A549 (cell line): ENCODE results near the gene OSGIN1. TPM values are rescaled to one million over a fixed set of nuclear protein-coding genes. Genes with fewer than 3 reads are reported as not detected.

ENCODE experiments used
- ATAC-seq, 2 experiments: fragments of 200-7000 bp in 1 of 2; fragments of >200 bp in 1 of 2; cut with Nextera tagmentation in 1 of 2; cut with Tn5 transposase in 1 of 2; 3 replicates each; pipeline versions ENCODE4 v1.8.0 to v1.9.1; 2018 to 2020; ENCODE audit warnings: mild to moderate bottlenecking in 1 of 2, moderate library complexity in 1 of 2
- CTCF ChIA-PET: fragments of 300-600 bp; sonication (Branson Sonifier 250); formaldehyde crosslinking; extraction: SDS; loops from one replicate; lab custom pipeline; 2021; ENCODE audit warnings: antibody characterized with exemption, inconsistent platforms; lab: Yijun Ruan, JAX
- POLR2A ChIA-PET: fragments of 350-600 bp; formaldehyde crosslinking; extraction: SDS; loops from one replicate; lab custom pipeline; 2021; ENCODE audit warnings: antibody characterized with exemption, inconsistent platforms; lab: Yijun Ruan, JAX
- DNase-seq, 2 experiments: peaks; one replicate each; pipeline versions ENCODE4 v3.0.0 to v3.0.0-alpha.2; 2011 to 2016; ENCODE audit warnings: low read depth in 1 of 2, low spot score in 1 of 2
- FAIRE-seq: peaks from 2 replicates; lab custom pipeline; 2011; peaks lifted over from hg19 to GRCh38; lab: Jason Lieb, UNC
- H3K27ac ChIP-seq, 2 experiments: fragments of >200 bp; sonication (Bioruptor Twin); formaldehyde crosslinking; 3 replicates each; pipeline ENCODE4 v1.5.1; 2016 to 2017
- H3K4me1 ChIP-seq: fragments of >200 bp; sonication (Bioruptor Twin); formaldehyde crosslinking; 3 replicates; pipeline ENCODE4 v1.6.1; 2016
- H3K4me2 ChIP-seq: fragments of >200 bp; sonication (Bioruptor Twin); formaldehyde crosslinking; 3 replicates; pipeline ENCODE4 v1.6.1; 2016
- H3K4me3 ChIP-seq: fragments of >200 bp; sonication (Bioruptor Twin); formaldehyde crosslinking; 3 replicates; pipeline ENCODE4 v1.5.1; 2016
- H3K9me3 ChIP-seq: fragments of >200 bp; sonication (Bioruptor Twin); formaldehyde crosslinking; 3 replicates; pipeline ENCODE4 v1.6.1; 2016
- BCL3 ChIP-seq: fragments of >200 bp; sonication (Bioruptor Twin); formaldehyde crosslinking; IDR thresholded peaks from 3 replicates; pipeline ENCODE4 v1.6.1; 2016
- CBX2 ChIP-seq: fragments of 200-600 bp; sonication (generic); IDR thresholded peaks from 2 replicates; pipeline ENCODE4 v1.6.1; 2016; ENCODE audit warnings: low read depth, mild to moderate bottlenecking, borderline replicate concordance
- CEBPB ChIP-seq, 2 experiments: fragments of >200 bp in 1 of 2; sonication (Bioruptor Twin) in 1 of 2; formaldehyde crosslinking in 1 of 2; IDR thresholded peaks; 2 replicates each; pipeline ENCODE4 v1.6.1; 2012 to 2016
- E2F6 ChIP-seq: IDR thresholded peaks from 2 replicates; pipeline ENCODE4 v1.6.1; 2012; ENCODE audit warnings: low read depth, borderline replicate concordance
- EHF ChIP-seq: fragments of 250-450 bp; sonication (Bioruptor Pico); IDR thresholded peaks from 2 replicates; pipeline ENCODE4 v1.5.0; 2020; ENCODE audit warnings: mild to moderate bottlenecking
- ELK1 ChIP-seq: fragments of 150-350 bp; IDR thresholded peaks from 2 replicates; pipeline ENCODE4 v1.6.1; 2014; ENCODE audit warnings: low read depth, mild to moderate bottlenecking, low read length
- EP300 ChIP-seq, 2 experiments: fragments of >200 bp; sonication (Bioruptor Twin); formaldehyde crosslinking; IDR thresholded peaks; 2 replicates in 1 of 2; 3 replicates in 1 of 2; pipeline ENCODE4 v1.6.1; 2016 to 2017
- ESRRA ChIP-seq: fragments of 150-350 bp; IDR thresholded peaks from 2 replicates; pipeline ENCODE4 v1.6.1; 2014; ENCODE audit warnings: mild to moderate bottlenecking, low read length, borderline replicate concordance
- HES2 ChIP-seq: fragments of >200 bp; sonication (Bioruptor Twin); formaldehyde crosslinking; IDR thresholded peaks from 2 replicates; pipeline ENCODE4 v1.6.1; 2016
- HEYL ChIP-seq: fragments of 250-450 bp; sonication (Bioruptor Pico); IDR thresholded peaks from 2 replicates; pipeline ENCODE4 v1.8.0; 2021; ENCODE audit warnings: mild to moderate bottlenecking, moderate library complexity
- HMGXB4 ChIP-seq: fragments of 250-450 bp; sonication (Bioruptor Pico); IDR thresholded peaks from 2 replicates; pipeline ENCODE4 v1.5.0; 2021; ENCODE audit warnings: mild to moderate bottlenecking, moderate library complexity, borderline replicate concordance
- HOXA7 ChIP-seq: fragments of 250-450 bp; sonication (Bioruptor Pico); IDR thresholded peaks from 2 replicates; pipeline ENCODE4 v1.5.0; 2020; ENCODE audit warnings: mild to moderate bottlenecking, moderate library complexity
- HOXB13 ChIP-seq: fragments of 250-450 bp; sonication (Bioruptor Pico); IDR thresholded peaks from 2 replicates; pipeline ENCODE4 v1.5.0; 2020; ENCODE audit warnings: low read depth, mild to moderate bottlenecking, moderate library complexity
- HOXB5 ChIP-seq: fragments of 250-450 bp; sonication (Bioruptor Pico); IDR thresholded peaks from 2 replicates; pipeline ENCODE4 v1.5.0; 2020; ENCODE audit warnings: mild to moderate bottlenecking, moderate library complexity
- JUN ChIP-seq, 2 experiments: fragments of >200 bp; sonication (Bioruptor Twin); formaldehyde crosslinking; IDR thresholded peaks; 2 replicates in 1 of 2; 3 replicates in 1 of 2; pipeline ENCODE4 v1.6.1; 2016 to 2017
- JUNB ChIP-seq: fragments of >200 bp; sonication (Bioruptor Twin); formaldehyde crosslinking; IDR thresholded peaks from 2 replicates; pipeline ENCODE4 v1.6.1; 2016
- KDM5A ChIP-seq: fragments of 200-600 bp; sonication (generic); IDR thresholded peaks from 2 replicates; pipeline ENCODE4 v1.6.1; 2016; ENCODE audit warnings: antibody characterized with exemption, mild to moderate bottlenecking
- MAFK ChIP-seq: fragments of 450-650 bp; IDR thresholded peaks from 2 replicates; pipeline ENCODE4 v1.6.1; 2014; ENCODE audit not compliant: partially characterized antibody
- MAX ChIP-seq: IDR thresholded peaks from 2 replicates; pipeline ENCODE4 v1.6.1; 2012
- MAZ ChIP-seq: fragments of 150-350 bp; IDR thresholded peaks from 2 replicates; pipeline ENCODE4 v1.6.1; 2014; ENCODE audit warnings: antibody characterized with exemption, low read depth, low read length, borderline replicate concordance
- NFE2L2 ChIP-seq: fragments of 150-350 bp; conservative IDR thresholded peaks from 2 replicates; pipeline ENCODE4 v1.6.1; 2014; ENCODE audit warnings: low read length
- NR3C1 ChIP-seq: fragments of >200 bp; sonication (Bioruptor Twin); formaldehyde crosslinking; IDR thresholded peaks from 3 replicates; pipeline ENCODE4 v1.6.1; 2017
- PHF8 ChIP-seq: fragments of 200-600 bp; sonication (generic); IDR thresholded peaks from 2 replicates; pipeline ENCODE4 v1.6.1; 2016; ENCODE audit warnings: low read depth, mild to moderate bottlenecking, antibody characterized with exemption, moderate library complexity, borderline replicate concordance
- POLR2AphosphoS2 ChIP-seq: conservative IDR thresholded peaks from 2 replicates; pipeline ENCODE4 v1.6.1; 2012; ENCODE audit warnings: low read length, improper control_type of control experiment, inconsistent platforms
- RAD21 ChIP-seq, 2 experiments: fragments of >200 bp in 1 of 2; sonication (Bioruptor Twin) in 1 of 2; formaldehyde crosslinking in 1 of 2; IDR thresholded peaks in 1 of 2; conservative IDR thresholded peaks in 1 of 2; 2 replicates in 1 of 2; 3 replicates in 1 of 2; pipeline ENCODE4 v1.6.1; 2012 to 2018; ENCODE audit warnings: inconsistent platforms in 1 of 2
- RFX5 ChIP-seq: fragments of 450-650 bp; IDR thresholded peaks from 2 replicates; pipeline ENCODE4 v1.7.1; 2014; ENCODE audit warnings: antibody characterized with exemption, mild to moderate bottlenecking, moderate library complexity
- RNF2 ChIP-seq: fragments of 200-600 bp; sonication (generic); IDR thresholded peaks from 2 replicates; pipeline ENCODE4 v1.6.1; 2016; ENCODE audit warnings: low read depth, mild to moderate bottlenecking, antibody characterized with exemption, moderate library complexity, borderline replicate concordance
- SMC3 ChIP-seq: fragments of >200 bp; sonication (Bioruptor Twin); formaldehyde crosslinking; IDR thresholded peaks from 3 replicates; pipeline ENCODE4 v1.6.1; 2018; ENCODE audit warnings: inconsistent platforms
- TFCP2L1 ChIP-seq: fragments of 250-450 bp; sonication (Bioruptor Pico); IDR thresholded peaks from 2 replicates; pipeline ENCODE4 v1.5.0; 2021; ENCODE audit warnings: mild to moderate bottlenecking
- TP53 ChIP-seq: fragments of 250-450 bp; sonication (Bioruptor Pico); IDR thresholded peaks from 2 replicates; pipeline ENCODE4 v1.5.0; 2021; ENCODE audit warnings: mild to moderate bottlenecking, moderate library complexity
- ZC3H11A ChIP-seq: fragments of 450-650 bp; IDR thresholded peaks from 2 replicates; pipeline ENCODE4 v1.6.1; 2014; ENCODE audit warnings: antibody characterized with exemption, mild to moderate bottlenecking
- ZFP36 ChIP-seq: fragments of 450-650 bp; IDR thresholded peaks from 2 replicates; pipeline ENCODE4 v1.6.1; 2014; ENCODE audit warnings: borderline replicate concordance; ENCODE audit not compliant: partially characterized antibody
- ZSCAN20 ChIP-seq: fragments of 250-450 bp; sonication (Bioruptor Pico); IDR thresholded peaks from 2 replicates; pipeline ENCODE4 v1.8.0; 2022; ENCODE audit warnings: mild to moderate bottlenecking, moderate library complexity
- WGBS: methylation state at CpG from one replicate; pipeline ENCODE4 v1.1.6; 2017; ENCODE audit errors: missing lambda C conversion rate; 5-methylcytosine and 5-hydroxymethylcytosine counted together
- polyA plus RNA-seq, 4 experiments: library from polyadenylated mRNA; depleted of rRNA in 3 of 4; stranded (reverse); fragments of >200 nt; fragmentation: RNase III in 1 of 4; extraction: RNeasy Plus Mini Kit Qiagen cat#74134 plus additional on column Dnase treatment in 1 of 4; gene quantifications; 2 replicates in 3 of 4; 3 replicates in 1 of 4; pipeline ENCODE4 v1.2.3, GENCODE V29; 2011 to 2017

The OSGIN1 gene
- polyA plus RNA-seq, 2 of the 4 experiments (the other 2 are of a cell fraction), result 25.9 to 37.6 TPM

GRCh38 chr16:83981799-83982198 lies 28.8 kb downstream of the OSGIN1 start:
- no peak for ATAC-seq
- no peaks in the 10 kb centered on the region for H3K4me1 ChIP-seq
- H3K4me2 ChIP-seq, result no peak overlapping the region
- POLR2A ChIA-PET, result no interaction called here
- WGBS, result 95% methylated on average over 8 of the region's 8 CpGs
- H3K4me3 ChIP-seq, result no peak overlapping the region
- no peak overlapping the region for H3K27ac ChIP-seq
- FAIRE-seq, result no peak
- peaks cover 17% of the 10 kb centered on the region; the same call in 2 of the 3 replicates for H3K9me3 ChIP-seq
- no peak for DNase-seq
- TF ChIP-seq NFE2L2 (no peak), JUN (IDR thresholded peaks at IDR 0.05) (no peak), ESRRA (no peak), RAD21 (conservative IDR thresholded peaks at IDR 0.05 in 1 of 2, IDR thresholded peaks at IDR 0.05 in 1 of 2) (no peak), CEBPB (IDR thresholded peaks at IDR 0.05) (no peak), TP53 (no peak), E2F6 (no peak), SMC3 (no peak), ZFP36 (no peak), KDM5A (no peak), PHF8 (no peak), TFCP2L1 (CRISPR knock-in tag) (no peak), ZC3H11A (no peak), HOXB13 (CRISPR knock-in tag) (no peak), RFX5 (no peak), POLR2AphosphoS2 (no peak), MAFK (no peak), BCL3 (no peak), HOXA7 (no peak)
- CTCF ChIA-PET, result interaction anchor here (1.3 to 1.8 kb wide), 2 partner anchors 10 to 28 kb away, joined by 5 read pairs; no protein-coding TSS in a partner anchor

- no peak for DNase-seq
- WGBS, result 83% methylated on average over 4 of the region's 4 CpGs
- Histone ChIP-seq H3K4me2 (no peak overlapping the region), H3K4me3 (no peak overlapping the region), H3K27ac (no peak overlapping the region), H3K9me3 (peaks cover 5% of the 10 kb centered on the region; the same call in 1 of the 3 replicates), H3K4me1 (no peaks in the 10 kb centered on the region)
- ATAC-seq, result no peak
- no peak for TF ChIP-seq HOXB13 (CRISPR knock-in tag)
- no peak for TF ChIP-seq HMGXB4 (CRISPR knock-in tag)
- no peak for TF ChIP-seq HOXA7
- no peak for TF ChIP-seq ELK1
- TF ChIP-seq JUNB, result no peak
- TF ChIP-seq NFE2L2, result no peak
- no peak for TF ChIP-seq HOXB5 (CRISPR knock-in tag)
- TF ChIP-seq HES2, result no peak
- TF ChIP-seq MAX, result no peak
- no peak for TF ChIP-seq RNF2
- no peak for TF ChIP-seq MAZ
- TF ChIP-seq TP53, result no peak
- TF ChIP-seq EP300 (IDR thresholded peaks at IDR 0.05), result no peak
- no peak for TF ChIP-seq RAD21 (conservative IDR thresholded peaks at IDR 0.05 in 1 of 2, IDR thresholded peaks at IDR 0.05 in 1 of 2)
- TF ChIP-seq ZSCAN20, result no peak
- no peak for TF ChIP-seq EHF (CRISPR knock-in tag)
- TF ChIP-seq NR3C1, result no peak
- no peak for TF ChIP-seq CBX2
- no peak for TF ChIP-seq KDM5A
- TF ChIP-seq HEYL, result no peak
- FAIRE-seq, result no peak
- ChIA-PET CTCF (interaction anchor here (0.9 to 1.8 kb wide), 5 partner anchors 8 to 79 kb away, joined by 3 to 5 read pairs (median 4); no protein-coding TSS in a partner anchor), POLR2A (interaction anchor here (0.7 kb wide), 1 partner anchor 104 kb away, joined by 6 read pairs; no protein-coding TSS in a partner anchor)
These were observed 30.5 kb downstream of the OSGIN1 start for GRCh38 chr16:83983491-83983890.
